Fibroblast of skin of left quadriceps (primary cell): Measurements from ENCODE around the gene PRMT9.

Experiments used
- DNase-seq, 2 experiments: peaks; one replicate each; pipeline ENCODE4 v3.0.0-alpha.2; 2013; ENCODE audit warnings: low read depth in 2 of 2

Gene PRMT9

DNA sequence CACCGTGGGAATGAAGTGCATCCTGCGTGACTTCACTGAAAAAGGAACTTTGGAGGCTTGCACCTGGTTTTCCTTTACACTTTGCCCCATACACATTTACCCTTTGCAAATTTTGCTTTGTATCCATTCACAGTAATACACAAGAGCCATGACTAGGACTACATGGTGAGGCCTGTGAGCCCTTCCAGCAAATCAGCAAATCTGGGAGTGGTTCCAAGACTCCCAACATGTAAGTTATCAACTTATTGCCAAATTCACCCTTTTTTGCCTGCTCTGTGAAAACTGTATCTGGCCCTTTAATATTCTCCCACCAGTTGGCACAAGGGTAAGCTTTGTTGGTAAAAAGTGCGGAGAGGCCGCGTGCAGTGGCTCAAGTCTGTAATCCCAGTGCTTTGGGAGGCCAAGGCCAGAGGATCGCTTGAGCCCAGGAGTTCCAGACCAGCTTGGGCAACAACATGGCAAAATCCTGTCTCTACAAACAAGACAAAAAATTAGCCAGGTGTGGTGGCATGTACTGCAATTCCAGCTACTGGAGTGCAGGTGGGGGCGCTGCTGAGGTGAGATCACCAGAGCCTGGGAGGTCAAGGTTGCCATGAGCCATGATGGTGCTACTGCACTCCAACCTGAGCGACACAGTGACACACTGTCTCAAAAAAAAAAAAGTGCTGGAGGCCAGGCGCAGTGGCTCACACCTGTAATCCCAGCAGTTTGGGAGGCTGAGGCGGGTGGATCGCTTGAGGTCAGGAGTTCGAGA lies 5.0 kb downstream of the PRMT9 start:
- no peak for DNase-seq

DNA sequence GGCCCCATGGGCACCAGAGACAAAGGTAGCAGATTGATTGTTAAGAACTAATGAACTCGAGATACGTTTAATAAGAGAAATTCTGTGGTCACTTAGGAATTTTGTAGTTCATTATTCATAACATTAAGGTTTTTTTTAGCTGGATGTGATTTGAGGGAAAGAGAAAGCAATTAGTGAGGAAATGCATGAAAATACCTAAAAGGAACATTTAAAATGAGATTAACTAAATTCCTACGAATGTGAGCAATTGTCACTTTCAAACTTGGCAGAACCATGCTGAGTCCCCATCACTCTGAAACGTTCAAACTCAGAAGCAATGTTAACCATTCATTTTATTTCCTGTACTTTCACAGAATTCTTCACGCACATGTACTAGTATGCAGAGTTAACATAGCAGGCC lies 5.9 kb downstream of the PRMT9 start:
- DNase-seq, result no peak

DNA sequence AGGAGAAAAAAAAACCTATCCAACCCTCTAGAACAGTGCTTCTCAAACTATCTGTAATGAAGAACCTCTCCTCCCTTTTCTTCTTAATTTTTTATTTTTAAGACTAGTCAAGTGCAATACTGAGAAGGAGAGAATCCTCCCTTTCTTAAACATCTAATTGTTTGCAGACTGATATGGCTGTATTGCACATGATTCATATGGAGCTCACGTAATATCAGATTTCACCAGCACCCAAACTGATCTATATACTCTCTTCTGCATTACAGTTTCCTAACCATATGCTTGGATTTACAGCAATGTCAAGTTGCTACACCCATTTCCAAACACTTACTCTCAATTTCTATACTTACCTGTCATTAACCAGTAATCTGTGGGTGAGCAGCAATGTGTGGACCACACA lies 9.5 kb downstream of the PRMT9 start:
- DNase-seq, result peak; percentile 25 to 29

DNA sequence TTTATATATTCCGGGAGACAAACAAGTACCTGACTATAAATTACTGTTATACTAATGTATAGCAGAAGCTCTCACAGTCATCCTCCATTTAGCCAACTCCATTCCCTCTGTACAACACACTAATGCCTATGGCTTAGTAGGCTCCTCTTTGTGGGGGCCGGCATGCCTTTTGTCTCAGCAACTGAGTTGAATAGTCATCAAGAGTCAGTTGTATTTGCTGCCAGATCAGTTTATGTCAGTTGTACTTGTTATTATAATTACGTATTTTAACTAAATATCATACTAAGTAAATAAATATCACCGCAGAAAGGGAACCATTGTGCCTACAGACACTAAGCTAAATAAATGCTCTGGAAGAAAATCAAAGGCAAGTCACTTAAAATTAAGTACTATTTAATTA lies 9.9 kb downstream of the PRMT9 start:
- no peak for DNase-seq

DNA sequence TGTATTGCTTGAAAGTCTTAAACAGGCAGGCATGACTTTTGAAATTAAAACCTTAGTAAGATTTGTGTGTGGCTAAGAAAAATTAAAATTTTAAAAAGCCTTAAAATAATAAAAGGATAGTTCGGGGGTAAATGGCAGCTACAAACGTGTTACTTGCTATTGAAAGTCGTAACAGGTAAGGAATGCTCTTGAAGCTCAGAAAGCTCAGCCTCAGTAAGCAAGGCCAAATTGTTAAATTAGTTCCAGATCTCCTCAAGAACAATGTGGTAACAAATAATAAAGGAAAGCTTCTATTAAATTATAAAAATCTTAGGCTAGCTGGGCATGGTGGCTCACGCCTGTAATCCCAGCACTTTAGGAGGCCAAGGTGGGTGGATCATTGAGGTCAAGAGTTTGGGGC lies 25.5 kb downstream of the PRMT9 start:
- no peak for DNase-seq

DNA sequence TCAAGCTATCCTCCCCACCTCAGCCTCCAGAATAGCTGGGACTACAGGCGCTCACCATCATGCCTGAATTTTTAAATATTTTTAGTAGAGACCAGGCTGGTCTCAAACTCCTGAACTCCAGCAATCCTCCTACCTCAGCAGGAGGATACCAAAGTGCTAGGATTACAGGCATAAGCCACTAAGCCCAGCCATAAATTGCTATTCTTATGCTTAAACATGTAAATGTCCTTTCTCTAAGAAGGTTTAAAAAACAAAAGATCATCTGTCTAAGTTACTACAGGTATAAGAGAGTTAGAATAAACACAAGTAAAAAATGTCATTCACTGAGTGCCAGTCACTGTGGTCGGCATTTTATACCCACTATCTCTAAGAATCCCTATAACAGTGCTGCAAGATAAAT lies 28.3 kb downstream of the PRMT9 start:
- DNase-seq, result no peak

DNA sequence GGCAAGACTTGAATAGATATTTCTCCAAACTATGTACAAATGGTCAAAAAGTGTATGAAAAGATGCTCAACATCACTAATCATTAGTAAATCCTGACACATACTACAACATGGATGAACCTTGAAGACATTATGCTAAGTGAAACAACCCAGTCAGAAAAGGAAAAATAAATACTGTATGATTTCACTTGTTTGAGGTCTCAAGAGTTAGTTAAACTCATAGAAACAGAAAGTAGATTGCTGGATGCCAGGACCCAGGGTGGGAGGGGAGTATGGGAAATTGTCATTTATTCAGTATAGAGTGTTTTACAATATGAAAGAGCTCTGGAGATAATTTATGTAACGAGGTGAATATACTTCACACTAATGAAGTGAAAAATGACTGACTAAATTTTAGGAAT lies 32.4 kb downstream of the PRMT9 start:
- no peak for DNase-seq

DNA sequence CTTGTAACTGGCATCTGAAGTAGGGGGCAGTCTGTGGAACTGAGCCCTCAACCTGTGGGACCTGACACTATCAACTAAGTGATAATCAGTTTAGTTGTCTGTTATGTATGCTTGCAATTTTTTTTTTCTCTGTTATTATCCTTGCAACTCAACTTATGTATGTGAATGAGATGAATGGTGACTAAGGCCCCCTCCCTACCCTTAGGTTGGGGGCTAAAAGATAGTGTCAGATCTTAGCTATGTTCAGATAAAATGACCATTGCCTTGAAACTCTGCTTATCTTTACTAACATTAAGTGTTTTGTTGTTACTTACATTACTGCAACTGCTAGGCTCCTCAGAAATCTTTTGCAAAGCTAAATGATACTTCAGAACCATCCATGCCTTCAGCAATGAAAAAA lies 35.3 kb downstream of the PRMT9 start:
- no peak for DNase-seq

DNA sequence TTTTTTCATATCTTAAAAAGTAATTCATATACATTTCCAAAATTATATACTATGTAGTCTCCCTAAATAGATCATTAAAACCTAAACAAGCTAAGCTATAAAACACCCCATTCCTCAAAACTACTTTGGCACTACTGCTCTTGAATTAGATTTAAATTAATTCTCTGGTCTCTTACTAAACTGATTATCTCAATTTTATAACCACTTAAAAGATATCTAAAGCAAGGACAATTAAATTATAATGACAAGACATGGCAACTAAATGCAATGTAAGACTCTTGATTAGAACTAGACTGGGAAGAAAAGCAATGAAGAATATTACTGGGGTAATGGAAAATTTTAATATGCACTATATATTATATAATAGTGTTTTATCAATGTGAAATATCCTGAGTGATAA lies 38.9 kb downstream of the PRMT9 start:
- DNase-seq, result no peak

DNA sequence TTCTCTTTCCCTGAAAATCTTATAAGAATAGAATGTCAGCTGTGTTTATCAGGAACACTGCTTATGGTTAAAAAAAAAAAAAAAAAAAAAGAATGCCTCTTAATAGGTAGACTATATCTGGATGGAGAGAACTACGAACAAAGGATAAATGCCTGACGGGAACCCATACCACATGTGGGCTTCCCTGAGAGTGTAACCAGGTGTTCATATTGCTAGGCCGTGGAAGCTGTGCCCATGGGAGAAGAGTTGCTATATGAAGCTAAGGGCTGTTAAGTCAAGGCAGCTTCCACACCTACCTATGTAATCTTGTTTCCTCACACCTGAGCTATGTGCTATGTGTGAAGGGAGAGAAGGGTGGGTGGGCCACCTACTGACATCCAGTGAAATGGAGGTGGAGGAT lies 39.5 kb downstream of the PRMT9 start:
- no peak for DNase-seq

DNA sequence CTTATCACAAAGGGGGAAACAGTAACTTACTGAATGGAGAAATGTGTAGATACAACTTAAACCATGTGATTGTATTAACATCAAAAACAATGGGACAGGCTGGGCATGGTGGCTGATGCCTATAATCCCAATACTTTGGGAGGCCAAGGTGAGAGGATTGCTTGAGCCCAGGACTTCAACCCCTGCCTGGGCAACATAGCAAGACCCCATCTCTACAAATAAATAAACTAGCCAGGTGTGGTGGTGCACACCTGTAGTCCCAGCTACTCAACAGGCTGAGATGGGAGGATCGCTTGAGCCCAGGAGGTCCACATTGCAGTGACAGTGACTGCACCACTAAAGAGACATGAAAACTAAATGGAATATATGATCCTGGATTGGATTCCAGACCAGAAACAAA lies 40.3 kb downstream of the PRMT9 start:
- no peak for DNase-seq

DNA sequence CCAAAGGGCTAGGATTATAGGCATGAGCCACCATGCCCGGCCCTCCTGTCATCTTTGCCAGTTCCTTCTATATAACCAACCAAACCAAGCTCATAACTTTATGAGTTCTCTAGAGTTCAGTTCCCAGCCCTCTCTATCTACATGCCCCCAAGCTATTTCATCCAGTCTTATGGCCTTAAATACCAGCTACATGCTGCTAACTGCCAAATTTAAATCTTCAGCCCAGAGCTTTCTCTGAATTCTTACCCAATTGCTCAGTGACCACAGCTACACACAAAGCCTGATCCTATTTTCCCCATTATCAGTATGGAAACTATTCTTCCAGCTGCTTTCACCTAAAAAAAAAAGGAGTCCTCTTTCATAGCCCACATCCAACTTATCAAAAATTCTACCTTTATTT lies 43.6 kb downstream of the PRMT9 start:
- no peak for DNase-seq

DNA sequence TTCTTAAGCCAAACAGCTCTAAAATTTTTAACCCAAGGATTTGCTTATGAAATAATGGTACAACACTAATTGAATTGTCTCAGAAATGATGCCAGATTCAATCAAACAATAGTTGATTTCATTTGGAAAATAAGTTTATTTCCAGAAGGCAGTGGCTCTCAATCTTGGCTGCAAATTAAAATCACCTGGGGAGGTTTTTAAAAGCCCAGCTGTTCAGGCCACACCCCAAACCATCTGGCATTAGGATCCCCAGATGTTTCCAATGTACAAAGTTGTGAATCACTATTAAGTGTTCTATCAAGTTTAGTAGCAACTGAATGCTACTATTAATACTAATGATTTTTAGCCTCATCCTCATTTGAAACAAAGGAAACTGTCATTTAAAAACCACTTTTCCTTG lies 44.6 kb downstream of the PRMT9 start:
- DNase-seq, result no peak

DNA sequence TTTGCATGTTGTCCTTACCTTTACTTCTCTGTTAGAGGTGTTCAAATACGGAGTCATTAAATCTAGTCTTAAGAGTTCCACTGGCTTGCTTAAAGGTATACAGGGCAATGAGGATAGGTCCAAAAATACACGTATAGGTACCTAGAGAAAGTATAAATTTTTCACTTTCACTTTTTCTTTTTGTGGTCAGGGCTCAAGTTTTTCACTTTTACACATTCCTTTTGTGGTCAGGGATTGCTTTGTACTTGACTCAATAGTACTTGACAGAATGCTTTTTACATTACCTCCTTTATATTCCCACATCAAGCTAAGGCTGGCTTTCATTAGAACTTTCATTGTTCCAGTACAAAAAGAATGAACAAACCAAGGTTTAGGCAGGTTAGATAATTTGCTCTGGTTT lies 45.0 kb downstream of the PRMT9 start:
- no peak for DNase-seq

DNA sequence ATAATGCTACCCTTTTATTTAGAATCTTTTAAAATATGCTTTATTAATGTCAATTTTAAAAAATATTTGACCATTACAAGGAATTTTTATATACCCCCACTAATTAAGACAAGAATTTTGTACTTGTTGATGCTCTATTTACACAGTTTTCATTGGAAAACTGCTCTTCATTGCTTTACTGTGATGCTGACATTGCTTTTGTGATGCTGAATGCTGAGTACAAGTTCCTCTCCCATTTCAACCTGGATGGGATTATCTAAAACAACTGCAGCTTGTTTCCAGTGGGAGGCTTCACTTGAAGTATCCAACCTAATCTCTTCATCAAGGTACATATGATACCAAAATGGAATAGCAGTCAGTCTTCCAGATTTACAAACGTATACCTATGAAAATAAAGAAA lies 45.6 kb downstream of the PRMT9 start:
- no peak for DNase-seq

DNA sequence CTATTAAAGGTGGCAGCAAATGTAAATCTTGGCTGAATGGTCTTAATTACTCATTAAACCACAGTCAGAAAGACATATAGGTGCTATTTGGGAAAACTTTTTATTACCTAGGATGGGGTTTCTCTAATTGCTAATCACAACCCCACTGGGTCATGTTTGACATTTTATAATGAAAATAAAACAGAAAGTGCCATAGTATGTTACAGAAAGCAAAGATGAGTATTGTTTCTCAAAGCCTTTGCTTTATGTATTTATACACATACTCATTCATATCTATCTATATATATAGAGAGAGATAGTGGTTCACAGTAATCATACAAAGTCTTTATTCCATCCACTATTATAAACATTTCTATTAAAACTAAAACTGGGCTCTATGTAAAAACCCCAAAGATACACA lies 48.6 kb downstream of the PRMT9 start:
- no peak for DNase-seq

DNA sequence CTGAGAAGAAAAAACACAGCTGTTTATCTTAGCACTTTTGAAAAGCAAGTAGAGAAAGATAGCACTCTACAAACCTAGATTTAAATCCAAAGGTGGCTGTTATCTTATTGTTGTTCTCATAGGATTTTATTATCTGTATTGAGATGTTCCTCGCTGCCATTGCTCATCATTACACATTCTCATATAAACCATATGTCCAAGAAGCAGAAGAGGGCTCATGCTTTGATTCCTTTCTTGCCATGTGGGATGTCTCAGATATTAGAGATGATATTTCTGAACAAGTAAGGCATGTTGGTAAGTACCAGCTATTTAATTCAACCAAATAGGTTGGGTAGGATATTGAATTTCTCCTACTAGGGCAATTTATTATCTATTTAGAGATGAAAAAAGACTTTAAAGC lies 50.3 kb downstream of the PRMT9 start:
- DNase-seq, result no peak

DNA sequence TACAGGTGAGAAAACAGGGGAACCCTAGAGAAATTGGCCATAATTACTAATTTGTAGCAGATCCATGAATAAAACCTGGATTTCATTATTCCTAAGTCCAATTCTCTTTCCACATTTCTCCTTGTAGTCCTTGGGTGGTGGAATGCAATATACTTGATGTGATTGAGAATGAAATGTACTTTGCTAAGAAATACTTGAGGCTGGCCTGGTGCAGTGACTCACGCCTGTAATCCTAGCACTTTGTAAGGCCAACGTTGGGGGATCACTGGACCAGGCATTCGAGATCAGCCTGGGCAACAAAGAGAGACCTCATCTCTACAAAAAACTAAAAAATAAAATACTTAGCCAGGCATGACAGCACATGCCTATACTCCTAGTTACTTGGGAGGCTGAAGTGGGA lies 50.9 kb downstream of the PRMT9 start:
- DNase-seq, result no peak

DNA sequence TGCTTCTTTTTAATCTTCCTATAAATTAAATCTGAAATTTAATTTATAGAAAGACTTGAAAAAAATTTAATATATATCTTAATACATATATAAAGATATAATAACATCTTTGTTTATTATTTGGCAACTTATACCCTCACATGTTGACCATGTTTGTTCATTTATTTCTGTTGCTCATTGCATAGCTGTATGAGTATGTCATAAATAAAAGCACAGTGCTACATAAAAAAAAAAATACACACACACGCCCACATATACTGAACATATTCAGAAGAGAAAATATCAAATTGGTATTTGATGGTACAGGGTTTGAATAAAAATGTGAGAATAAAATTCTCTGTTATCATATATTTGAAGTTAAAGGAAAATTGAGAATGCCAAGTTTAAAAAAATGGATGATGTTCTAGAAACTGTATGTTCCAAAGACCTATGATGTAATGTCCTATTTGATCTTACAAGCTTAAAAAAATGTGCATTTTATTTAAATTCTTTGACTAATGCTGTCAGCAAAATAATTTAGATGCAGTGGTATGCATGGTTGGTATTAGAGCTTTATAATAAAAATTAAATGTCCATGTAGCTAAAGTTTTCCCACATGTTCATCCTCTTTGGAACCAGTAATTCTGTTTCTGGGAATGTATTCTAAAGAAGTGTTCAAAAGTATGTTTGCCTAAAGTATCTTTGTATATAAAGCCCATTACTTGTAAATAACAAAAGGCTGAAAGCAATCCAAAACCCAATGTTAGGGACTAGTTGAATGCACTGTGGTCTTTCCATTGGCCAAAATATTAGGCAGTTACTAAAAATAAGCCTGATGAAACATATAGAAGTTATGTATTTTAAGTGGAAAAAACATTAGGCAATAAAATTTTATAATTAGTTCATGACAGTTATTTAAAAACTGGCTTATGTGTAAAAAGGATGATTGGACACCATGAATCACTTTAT lies 53.9 kb downstream of the PRMT9 start:
- no peak for DNase-seq

DNA sequence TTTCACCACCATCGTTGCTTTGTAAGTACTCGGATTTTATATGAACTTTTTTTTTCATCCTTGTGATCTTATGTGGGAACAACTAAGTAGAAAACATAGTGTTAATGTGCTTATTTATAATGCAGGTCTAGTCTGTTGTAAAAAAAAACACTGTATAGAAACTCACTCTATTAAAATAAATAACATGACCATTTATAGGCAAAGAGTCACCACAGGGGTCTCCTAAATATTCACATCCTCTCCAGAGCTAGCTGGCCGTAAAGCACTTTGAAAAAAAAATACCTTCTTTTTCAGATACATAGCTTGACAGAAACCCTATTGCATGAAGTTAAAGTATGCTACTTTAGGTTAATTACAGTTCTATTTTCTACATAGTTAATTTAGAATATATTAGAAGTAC lies 55.5 kb downstream of the PRMT9 start:
- DNase-seq, result no peak

DNA sequence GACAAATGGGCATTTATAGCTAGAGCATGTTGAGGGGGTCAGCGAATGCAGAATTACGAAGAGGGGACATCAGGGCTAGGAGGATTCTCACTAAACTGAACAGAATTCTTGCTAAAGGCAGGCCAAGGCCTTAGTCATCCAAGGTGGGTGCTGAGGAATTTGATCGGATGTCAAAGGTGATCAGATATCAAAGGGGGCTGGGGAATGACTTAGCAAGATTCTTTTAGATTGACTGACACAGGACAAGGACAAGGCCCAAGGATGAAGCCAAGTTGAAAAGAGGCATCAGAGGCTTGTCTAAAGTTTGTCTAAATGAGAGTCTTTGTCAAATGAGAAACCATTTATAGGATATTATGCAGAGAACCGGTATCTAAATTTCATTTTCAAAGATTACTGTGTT lies 57.1 kb downstream of the PRMT9 start:
- no peak for DNase-seq

DNA sequence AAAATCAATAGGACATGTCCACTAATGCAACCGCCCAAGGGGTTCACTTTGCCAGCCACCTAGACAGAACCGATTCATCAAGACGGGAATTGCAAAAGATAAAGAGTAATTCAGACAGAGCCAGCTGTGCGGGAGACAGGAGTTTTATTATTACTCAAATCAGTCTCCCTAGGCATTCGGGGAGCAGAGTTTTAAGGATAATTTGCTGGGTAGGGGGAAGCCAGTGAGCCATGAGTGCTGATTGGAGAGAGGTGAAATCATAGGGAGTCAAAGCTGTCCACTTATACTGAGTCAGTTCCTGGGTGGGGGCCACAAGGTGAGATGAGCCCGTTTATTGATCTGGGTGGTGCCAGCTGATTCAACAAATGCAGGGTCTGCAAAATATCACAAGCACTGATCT lies 58.2 kb downstream of the PRMT9 start:
- no peak for DNase-seq

DNA sequence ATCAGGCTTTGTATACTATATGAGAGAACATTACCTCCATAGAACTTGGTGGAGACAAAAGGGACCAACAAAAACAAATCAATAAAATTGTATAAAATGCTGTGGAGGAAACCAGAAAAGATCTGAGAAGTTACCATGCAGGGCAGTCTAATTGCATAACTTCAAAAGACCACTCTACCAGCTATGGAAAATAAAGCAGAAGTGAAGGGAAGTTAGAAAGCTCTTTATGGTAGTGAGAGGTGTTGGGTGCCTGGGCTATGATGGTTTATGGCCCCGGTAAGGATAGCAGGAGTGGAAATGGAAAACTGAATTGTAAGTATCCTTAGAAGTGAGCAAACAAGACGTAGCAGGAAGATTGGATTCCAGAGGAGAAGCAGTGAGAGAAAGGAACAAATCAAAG lies 63.6 kb downstream of the PRMT9 start:
- DNase-seq, result no peak
